Endothelial cell (in vitro differentiated cells): ENCODE data around the gene BTN3A1. TPM values are rescaled to one million over a fixed set of nuclear protein-coding genes. Genes with fewer than 3 reads are reported as not detected.
A peak's percentile ranks its signal among the peaks of the same experiment; 100 is the strongest.
"Not testable (repeated sequence)": the region's sequence is repeated elsewhere in the genome, so short reads cannot be mapped to it uniquely, and the experiment has no call there.

Source experiments
- DNase-seq: peaks from one replicate; pipeline ENCODE4 v3.0.0; 2021; ENCODE audit warnings: low spot score
- H3K27ac Mint-ChIP-seq: one replicate; pipeline ENCODE4 v1.8.0; 2021; ENCODE audit warnings: mixed read lengths, inconsistent platforms; ENCODE audit not compliant: unreplicated experiment
- H3K27me3 Mint-ChIP-seq: one replicate; pipeline ENCODE4 v1.8.0; 2021; ENCODE audit warnings: mild to moderate bottlenecking, moderate library complexity, mixed read lengths, inconsistent platforms; ENCODE audit not compliant: unreplicated experiment
- H3K36me3 Mint-ChIP-seq: one replicate; pipeline ENCODE4 v1.8.0; 2021; ENCODE audit warnings: mild to moderate bottlenecking, low read depth, mixed read lengths, inconsistent platforms; ENCODE audit not compliant: unreplicated experiment
- H3K4me1 Mint-ChIP-seq: one replicate; pipeline ENCODE4 v1.8.0; 2021; ENCODE audit warnings: mild to moderate bottlenecking, mixed read lengths, inconsistent platforms; ENCODE audit not compliant: unreplicated experiment
- H3K4me3 Mint-ChIP-seq: one replicate; pipeline ENCODE4 v1.8.0; 2021; ENCODE audit warnings: mild to moderate bottlenecking, mixed read lengths, inconsistent platforms; ENCODE audit not compliant: unreplicated experiment
- H3K9me3 Mint-ChIP-seq: one replicate; pipeline ENCODE4 v1.8.0; 2021; ENCODE audit warnings: mixed read lengths, inconsistent platforms; ENCODE audit not compliant: unreplicated experiment
- CTCF ChIP-seq: fragments of 200-600 bp; sonication (generic); IDR thresholded peaks from one replicate; pipeline ENCODE4 v1.5.0; 2021; ENCODE audit warnings: antibody characterized with exemption; ENCODE audit not compliant: unreplicated experiment
- total RNA-seq: library from RNA; stranded (reverse); fragmentation: NEBNext Ultra II Directional; extraction: Animal tissue kit (Norgen Biotek cat#: 25700); gene quantifications from one replicate; pipeline ENCODE4 v1.2.1, GENCODE V29; 2021; ENCODE audit not compliant: unreplicated experiment

The BTN3A1 gene
- total RNA-seq, 1 donor from 2014 or later: 7.1 TPM

DNA sequence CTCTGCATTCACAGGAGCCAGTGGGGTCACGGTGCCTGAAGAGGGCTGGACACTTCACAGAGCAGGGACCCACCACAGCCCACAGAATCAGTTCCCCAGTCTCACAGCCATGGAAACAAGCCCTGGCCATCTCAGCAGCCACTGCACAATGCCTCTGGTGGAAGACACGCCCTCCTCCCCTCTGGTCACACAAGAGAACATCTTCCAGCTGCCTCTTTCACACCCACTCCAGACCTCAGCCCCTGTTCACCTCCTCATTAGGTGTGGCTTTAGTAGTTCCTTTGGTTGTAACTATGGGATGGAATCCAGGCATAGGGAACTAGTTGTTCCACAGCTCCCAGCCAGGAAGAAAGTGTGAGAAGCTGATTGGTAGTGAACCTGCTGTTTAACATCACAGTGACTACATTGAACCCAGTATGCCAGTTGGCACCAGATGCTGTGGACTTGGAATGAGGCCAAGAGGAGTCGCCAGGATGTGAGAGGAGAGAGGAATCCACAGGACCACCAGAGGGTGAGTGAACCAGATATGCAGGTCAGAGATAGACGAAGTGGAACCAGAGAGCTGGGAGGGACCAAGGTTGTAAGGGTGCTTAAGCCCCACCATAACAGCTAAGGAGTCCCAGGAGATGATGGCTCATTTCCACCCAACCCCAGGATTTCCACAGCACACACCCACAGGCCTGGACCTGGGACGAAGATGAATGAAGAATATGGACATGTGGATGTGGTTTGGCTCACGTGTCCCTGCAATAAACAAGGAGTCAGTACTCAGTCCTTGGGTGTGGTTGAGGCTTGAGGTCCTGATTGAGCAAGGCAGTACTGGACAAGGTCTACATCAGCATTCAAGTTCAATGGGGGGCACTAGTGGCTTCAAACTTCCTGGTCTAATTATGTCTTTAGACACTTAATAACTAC is 29.4 kb downstream of the BTN3A1 start:
- DNase-seq: no peak
- Mint-ChIP-seq H3K36me3 (peaks cover 66% of the 10 kb centered on the region), H3K4me1 (peaks cover 19% of the 10 kb centered on the region), H3K27me3 (peaks cover 3% of the 10 kb centered on the region), H3K4me3 (peak overlapping the region; percentile 27), H3K9me3 (peaks cover 5% of the 10 kb centered on the region), H3K27ac (no peak overlapping the region)
- TF ChIP-seq CTCF: no peak

DNA sequence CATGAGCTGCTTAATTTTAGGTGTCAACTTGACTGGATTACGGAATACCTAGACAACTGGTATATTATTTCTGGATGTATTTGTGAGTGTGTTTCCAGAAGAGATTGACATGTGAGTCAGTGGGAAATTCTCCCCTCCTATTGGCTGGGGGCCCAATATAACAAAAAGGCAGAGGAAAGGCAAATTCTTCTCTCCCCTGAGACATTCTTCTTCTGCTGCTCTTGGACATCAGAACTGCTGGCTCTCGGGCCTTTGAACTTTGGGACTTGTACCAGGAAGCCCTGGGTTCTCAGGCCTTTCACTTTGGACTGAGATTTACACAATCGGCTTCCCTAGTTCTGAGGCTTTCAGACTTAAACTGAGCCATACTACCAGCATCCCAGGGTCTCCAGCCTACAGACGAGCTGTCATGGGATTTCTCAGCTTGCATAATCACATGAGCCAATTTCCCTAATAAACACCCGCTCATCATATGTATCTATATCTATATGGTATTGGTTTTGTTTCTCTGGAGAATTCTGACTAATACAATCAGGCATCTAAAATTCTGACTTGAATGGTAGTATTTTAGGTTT is 30.6 kb downstream of the BTN3A1 start:
- Mint-ChIP-seq H3K27me3 (peaks cover 3% of the 10 kb centered on the region), H3K4me3 (no peak overlapping the region), H3K9me3 (peaks cover 5% of the 10 kb centered on the region), H3K27ac (no peak overlapping the region), H3K4me1 (peaks cover 19% of the 10 kb centered on the region), H3K36me3 (peaks cover 61% of the 10 kb centered on the region)
- no peak for TF ChIP-seq CTCF
- DNase-seq: no peak

DNA sequence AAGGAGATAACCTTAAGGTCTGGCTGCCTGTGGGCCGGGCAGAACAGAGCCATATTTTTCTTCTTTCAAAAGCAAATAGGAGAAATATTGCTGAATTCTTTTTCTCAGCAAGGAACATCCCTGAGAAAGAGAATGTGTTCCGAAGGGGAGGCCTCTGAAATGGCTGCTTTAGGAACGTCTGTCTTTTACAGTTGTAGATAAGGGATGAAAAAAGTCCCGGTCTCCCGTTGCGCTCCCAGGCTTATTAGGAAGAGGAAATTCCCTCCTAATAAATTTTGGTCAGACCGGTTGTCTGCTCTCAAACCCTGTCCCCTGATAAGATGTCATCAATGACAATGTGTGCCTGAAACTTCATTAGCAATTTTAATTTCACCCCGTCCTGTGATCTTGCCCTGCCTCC is 31.6 kb downstream of the BTN3A1 start:
- not testable (repeated sequence) for H3K27ac Mint-ChIP-seq, H3K9me3 Mint-ChIP-seq, DNase-seq, H3K27me3 Mint-ChIP-seq
- Mint-ChIP-seq H3K4me3 (peak overlapping the region; percentile 54), H3K4me1 (peaks cover 17% of the 10 kb centered on the region), H3K36me3 (peaks cover 56% of the 10 kb centered on the region)

DNA sequence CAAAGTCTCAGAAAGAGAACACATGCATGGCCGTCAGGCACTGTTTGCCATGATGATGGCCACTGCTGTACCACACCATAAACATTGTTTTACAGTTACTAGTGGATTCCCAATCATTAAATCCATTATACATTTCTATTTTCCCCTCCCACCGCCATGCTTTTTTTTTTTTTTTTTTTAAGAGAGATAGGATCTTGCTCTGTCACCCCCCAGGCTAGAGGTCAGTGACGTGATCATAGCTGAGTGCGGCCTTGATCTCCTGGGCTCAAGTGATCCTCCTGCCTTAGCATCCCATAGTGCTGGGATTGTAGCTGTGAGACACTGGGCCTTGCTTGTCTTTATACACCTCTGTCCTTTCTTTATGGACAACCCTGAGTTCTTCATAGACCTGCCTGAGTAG is 33.9 kb downstream of the BTN3A1 start:
- peaks cover 3% of the 10 kb centered on the region for H3K27me3 Mint-ChIP-seq
- no peak overlapping the region for H3K4me3 Mint-ChIP-seq
- H3K4me1 Mint-ChIP-seq: peaks cover 4% of the 10 kb centered on the region
- peaks cover 42% of the 10 kb centered on the region for H3K36me3 Mint-ChIP-seq
- peaks cover 5% of the 10 kb centered on the region for H3K9me3 Mint-ChIP-seq
- no peak overlapping the region for H3K27ac Mint-ChIP-seq
- no peak for TF ChIP-seq CTCF
- no peak for DNase-seq

DNA sequence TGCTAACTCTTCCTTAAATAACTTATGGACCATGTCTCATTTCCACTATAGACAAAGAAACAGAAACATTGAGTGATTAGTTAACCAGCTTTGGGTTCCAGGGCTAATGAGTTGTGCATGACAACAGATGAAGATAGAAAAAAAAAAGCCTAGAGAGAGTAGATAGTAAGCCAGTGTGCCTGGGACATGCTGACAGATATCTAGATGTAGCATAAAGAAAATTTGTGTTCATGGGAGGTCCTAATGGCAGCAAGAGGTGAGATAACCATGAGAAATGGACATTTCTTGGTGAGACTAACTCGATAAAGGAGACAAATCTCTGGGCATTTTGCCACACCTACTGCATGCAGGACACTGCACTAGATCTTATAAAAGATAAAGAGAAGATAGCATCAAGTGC is 35.5 kb downstream of the BTN3A1 start:
- H3K9me3 Mint-ChIP-seq: peaks cover 5% of the 10 kb centered on the region
- peaks cover 27% of the 10 kb centered on the region for H3K36me3 Mint-ChIP-seq
- H3K4me3 Mint-ChIP-seq: no peak overlapping the region

More for the DNA sequence above, 35.5 kb downstream of the BTN3A1 start:
- peaks cover 3% of the 10 kb centered on the region for H3K27me3 Mint-ChIP-seq
- H3K4me1 Mint-ChIP-seq: no peaks in the 10 kb centered on the region
- no peak for DNase-seq
- no peak for TF ChIP-seq CTCF
- no peak overlapping the region for H3K27ac Mint-ChIP-seq
